HCT116 (cell line): Measurements from ENCODE around the gene ACSL5. TPM values are rescaled to one million over a fixed set of nuclear protein-coding genes. Genes with fewer than 3 reads are reported as not detected.

Experiments
- ATAC-seq: fragments of 200-7000 bp; cut with Tn5 transposase; 2 replicates; pipeline ENCODE4 v1.9.1; 2020; ENCODE audit warnings: mild to moderate bottlenecking, moderate library complexity
- BruUV-seq: library from RNA; stranded (reverse); fragments of 400-500 nt; replicated peaks from 2 replicates; lab custom pipeline; 2021; lab: Mats Ljungman, UMichigan
- CTCF ChIA-PET: fragments of 300-600 bp; sonication (Branson Sonifier 250); formaldehyde crosslinking; loops from one replicate; lab custom pipeline; 2021; ENCODE audit warnings: antibody characterized with exemption; lab: Charles Lee
- POLR2A ChIA-PET: fragments of 300-600, 350-600 bp; sonication (Branson Sonifier 250); formaldehyde crosslinking; loops from one replicate; lab custom pipeline; 2021; ENCODE audit warnings: antibody characterized with exemption; lab: Charles Lee
- RAD21 ChIA-PET, 2 experiments: fragments of 300-600 bp; sonication (Branson Sonifier 250); formaldehyde crosslinking; loops; one replicate each; lab custom pipeline; 2023; ENCODE audit warnings: low total read pairs in 2 of 2; ENCODE audit not compliant: uncharacterized antibody in 2 of 2, unreplicated experiment in 2 of 2, low non-redundant PET in 1 of 2; lab: Charles Lee
- DNase-seq: peaks from one replicate; pipeline ENCODE4 v3.0.0-alpha.2; 2010; ENCODE audit warnings: low read depth, low spot score
- H2AFZ ChIP-seq: fragments of 200-600 bp; shearing (Covaris generic), sonication (generic); 2 replicates; pipeline ENCODE4 v1.6.1; 2017; ENCODE audit warnings: low read depth, mixed run types, mixed read lengths, antibody characterized with exemption, low read length; ENCODE audit not compliant: poor library complexity, severe bottlenecking
- H3K27ac ChIP-seq: 2 replicates; pipeline ENCODE4 v1.5.1; 2012; ENCODE audit warnings: low read depth, low read length
- H3K27me3 ChIP-seq: fragments of 200-600 bp; sonication (generic); 2 replicates; pipeline ENCODE4 v1.6.1; 2016; ENCODE audit warnings: mixed run types, low read length, mixed read lengths; ENCODE audit not compliant: insufficient read depth
- H3K36me3 ChIP-seq, 2 experiments: fragments of 200-500 bp in 1 of 2; fragments of 200-600 bp in 1 of 2; sonication (Bioruptor generic) in 1 of 2; sonication (generic) in 1 of 2; 2 replicates each; pipeline versions ENCODE4 v1.5.1 to v1.6.1; 2014 to 2016; ENCODE audit warnings: low read length in 2 of 2, inconsistent platforms in 1 of 2, mixed read lengths in 1 of 2, mixed run types in 1 of 2; ENCODE audit not compliant: insufficient read depth in 2 of 2, control insufficient read depth in 1 of 2
- H3K4me1 ChIP-seq, 2 experiments: fragments of 200-600 bp in 1 of 2; sonication (generic) in 1 of 2; 2 replicates each; pipeline versions ENCODE4 v1.5.1 to v1.6.1; 2012 to 2017; ENCODE audit warnings: low read length in 2 of 2, inconsistent platforms in 1 of 2, mild to moderate bottlenecking in 1 of 2, mixed read lengths in 1 of 2, mixed run types in 1 of 2, moderate library complexity in 1 of 2; ENCODE audit not compliant: insufficient read depth in 2 of 2, control insufficient read depth in 1 of 2
- H3K4me2 ChIP-seq: fragments of 200-600 bp; sonication (generic); 2 replicates; pipeline ENCODE4 v1.6.1; 2017; ENCODE audit warnings: mixed run types, low read length, mixed read lengths
- H3K4me3 ChIP-seq, 2 experiments: fragments of 200-600 bp in 1 of 2; sonication (generic) in 1 of 2; replicated peaks in 1 of 2; 2 replicates each; pipeline ENCODE4 v1.5.1; 2011 to 2016; ENCODE audit warnings: low read length in 2 of 2, control low read depth in 1 of 2, low read depth in 1 of 2, mild to moderate bottlenecking in 1 of 2, mixed read lengths in 1 of 2, mixed run types in 1 of 2
- H3K79me2 ChIP-seq: fragments of 200-600 bp; sonication (generic); 2 replicates; pipeline ENCODE4 v1.6.1; 2017; ENCODE audit warnings: mild to moderate bottlenecking, mixed run types, low read length, moderate library complexity, mixed read lengths; ENCODE audit not compliant: insufficient read depth
- H3K9ac ChIP-seq: fragments of 200-600 bp; sonication (generic); 2 replicates; pipeline ENCODE4 v1.6.1; 2016; ENCODE audit warnings: low read length, mixed read lengths
- H3K9me2 ChIP-seq: fragments of 200-600 bp; sonication (generic), shearing (Covaris generic); 2 replicates; pipeline ENCODE4 v1.6.1; 2017; ENCODE audit warnings: mixed run types, mild to moderate bottlenecking, moderate library complexity; ENCODE audit not compliant: insufficient read depth
- H3K9me3 ChIP-seq, 2 experiments: fragments of 200-500 bp in 1 of 2; fragments of 200-600 bp in 1 of 2; sonication (Bioruptor generic) in 1 of 2; sonication (generic) in 1 of 2; 2 replicates each; pipeline ENCODE4 v1.6.1; 2014 to 2017; ENCODE audit warnings: low read length in 2 of 2, mixed read lengths in 2 of 2, inconsistent platforms in 1 of 2, low read depth in 1 of 2, mild to moderate bottlenecking in 1 of 2, mixed run types in 1 of 2, moderate library complexity in 1 of 2; ENCODE audit not compliant: control insufficient read depth in 1 of 2, insufficient read depth in 1 of 2
- H4K20me1 ChIP-seq: fragments of 200-600 bp; sonication (generic), shearing (Covaris generic); 2 replicates; pipeline ENCODE4 v1.6.1; 2017; ENCODE audit warnings: mixed run types, mild to moderate bottlenecking, moderate library complexity; ENCODE audit not compliant: insufficient read depth
- ATF3 ChIP-seq: IDR thresholded peaks from 2 replicates; pipeline ENCODE4 v1.6.1; 2012
- CBX3 ChIP-seq: IDR thresholded peaks from 2 replicates; pipeline ENCODE4 v1.6.1; 2012; ENCODE audit warnings: low read depth
- CEBPB ChIP-seq: IDR thresholded peaks from 2 replicates; pipeline ENCODE4 v1.6.1; 2012; ENCODE audit warnings: low read depth
- CTCF ChIP-seq, 3 experiments: fragments of 200-600 bp in 1 of 3; sonication (generic) in 1 of 3; IDR thresholded peaks in 2 of 3; conservative IDR thresholded peaks in 1 of 3; 2 replicates each; pipeline ENCODE4 v1.5.1; 2012 to 2017; ENCODE audit warnings: low read depth in 2 of 3, low read length in 2 of 3, antibody characterized with exemption in 1 of 3, borderline replicate concordance in 1 of 3, control low read depth in 1 of 3, mild to moderate bottlenecking in 1 of 3, mixed read lengths in 1 of 3, mixed run types in 1 of 3, moderate library complexity in 1 of 3; ENCODE audit not compliant: insufficient read depth in 1 of 3
- EGR1 ChIP-seq: IDR thresholded peaks from 2 replicates; pipeline ENCODE4 v1.6.1; 2012; ENCODE audit warnings: low read depth
- EZH2 ChIP-seq: fragments of 200-600 bp; sonication (generic); IDR thresholded peaks from 2 replicates; pipeline ENCODE4 v1.6.1; 2017; ENCODE audit warnings: antibody characterized with exemption, mixed run types
- FOSL1 ChIP-seq: IDR thresholded peaks from 2 replicates; pipeline ENCODE4 v1.6.1; 2012; ENCODE audit warnings: low read depth
- POLR2A ChIP-seq: IDR thresholded peaks from 2 replicates; pipeline ENCODE4 v1.7.0; 2011; ENCODE audit warnings: borderline replicate concordance; ENCODE audit not compliant: insufficient read depth, insufficient read length; ENCODE audit errors: extremely low read depth
- RAD21 ChIP-seq: IDR thresholded peaks from 2 replicates; pipeline ENCODE4 v1.6.1; 2012; ENCODE audit warnings: low read depth, mild to moderate bottlenecking
- REST ChIP-seq: IDR thresholded peaks from 2 replicates; pipeline ENCODE4 v1.6.1; 2012; ENCODE audit warnings: low read depth
- TCF7L2 ChIP-seq: IDR thresholded peaks from 2 replicates; pipeline ENCODE4 v1.7.0; 2011; ENCODE audit warnings: borderline replicate concordance, inconsistent platforms; ENCODE audit not compliant: insufficient read depth, insufficient read length; ENCODE audit errors: extremely low read depth
- ZFX ChIP-seq: fragments of 450-650 bp; IDR thresholded peaks from 2 replicates; pipeline ENCODE4 v1.6.1; 2017
- intact Hi-C: fragments of 100-400 bp; cut with micrococcal nuclease; formaldehyde crosslinking; loops from 2 replicates; pipeline ENCODE4 v1.10.0; 2022
- total RNA-seq: library from RNA; stranded (reverse); gene quantifications from one replicate; pipeline ENCODE4 v1.2.1, GENCODE V29; 2021; ENCODE audit not compliant: unreplicated experiment

ACSL5 gene
- total RNA-seq, 1 experiment from 2014 or later, result 195 TPM

- no TSS peak for BruUV-seq
- H3K27ac ChIP-seq, result no peak overlapping the region
- no peak overlapping the region for H2AFZ ChIP-seq
- no peak overlapping the region for H3K4me3 ChIP-seq
- CTCF ChIA-PET, result no interaction called here
- no peaks in the 10 kb centered on the region for H4K20me1 ChIP-seq
- no peaks in the 10 kb centered on the region for H3K27me3 ChIP-seq
- no peaks in the 10 kb centered on the region for H3K36me3 ChIP-seq
- H3K4me1 ChIP-seq, result peaks cover 10 to 16% of the 10 kb centered on the region in 2 experiments; a peak in 3 of 4 replicates
- no peak overlapping the region for H3K4me2 ChIP-seq
- H3K9me3 ChIP-seq, result no peaks in the 10 kb centered on the region
- TF ChIP-seq CBX3, result no peak
- no peak for TF ChIP-seq EZH2
- TF ChIP-seq ATF3, result no peak
- TF ChIP-seq CEBPB, result no peak
- no peak for TF ChIP-seq POLR2A
- no peak for TF ChIP-seq REST
- no peak for TF ChIP-seq EGR1
- TF ChIP-seq CTCF (IDR thresholded peaks at IDR 0.05 in 2 of 3, conservative IDR thresholded peaks at IDR 0.05 in 1 of 3; ENCODE audit: borderline replicate concordance in 1 of 3, insufficient read depth in 1 of 3, low read depth in 2 of 3, low read length in 2 of 3), result no peak
- no peak for TF ChIP-seq FOSL1
- no peak for TF ChIP-seq TCF7L2
- no peak for TF ChIP-seq ZFX
- no peak for TF ChIP-seq RAD21
- TF ChIP-seq, all 23 proteins: peak for 0
- DNase-seq (no peak), ATAC-seq (no peak)
- ChIA-PET POLR2A (interaction anchor here (1.5 kb wide), 1 partner anchor 15 kb away, joined by 3 read pairs; no protein-coding TSS in a partner anchor), RAD21 (no interaction called here)
- Histone ChIP-seq H3K9me2 (no peaks in the 10 kb centered on the region), H3K79me2 (no peaks in the 10 kb centered on the region), H3K9ac (no peak overlapping the region)
- intact Hi-C loops, result no loop called here
Measured at GRCh38 chr10:112347709-112348671, 25.9 kb upstream of the ACSL5 start.
